Glutamatergic neuron (in vitro differentiated cells): ENCODE results near the gene OR6S1. TPM values are rescaled to one million over a fixed set of nuclear protein-coding genes. Genes with fewer than 3 reads are reported as not detected.

Experiments
- DNase-seq: peaks from one replicate; pipeline ENCODE4 v3.0.0; 2022
- H3K27ac Mint-ChIP-seq: one replicate; pipeline ENCODE4 v1.8.0; 2020; ENCODE audit warnings: mild to moderate bottlenecking, mixed read lengths, inconsistent platforms; ENCODE audit not compliant: unreplicated experiment
- H3K27me3 Mint-ChIP-seq: one replicate; pipeline ENCODE4 v1.8.0; 2020; ENCODE audit warnings: mild to moderate bottlenecking, moderate library complexity, mixed read lengths, inconsistent platforms; ENCODE audit not compliant: unreplicated experiment
- H3K36me3 Mint-ChIP-seq: one replicate; pipeline ENCODE4 v1.8.0; 2020; ENCODE audit warnings: mild to moderate bottlenecking, mixed read lengths, inconsistent platforms; ENCODE audit not compliant: unreplicated experiment
- H3K4me1 Mint-ChIP-seq: one replicate; pipeline ENCODE4 v1.8.0; 2020; ENCODE audit warnings: mild to moderate bottlenecking, low read depth, mixed read lengths, inconsistent platforms; ENCODE audit not compliant: unreplicated experiment
- H3K4me3 Mint-ChIP-seq: one replicate; pipeline ENCODE4 v1.8.0; 2020; ENCODE audit warnings: mild to moderate bottlenecking, mixed read lengths, inconsistent platforms; ENCODE audit not compliant: unreplicated experiment
- H3K9me3 Mint-ChIP-seq: one replicate; pipeline ENCODE4 v1.8.0; 2020; ENCODE audit warnings: mild to moderate bottlenecking, moderate library complexity, mixed read lengths, inconsistent platforms; ENCODE audit not compliant: unreplicated experiment
- CTCF ChIP-seq: fragments of 200-600 bp; sonication (generic); IDR thresholded peaks from one replicate; pipeline ENCODE4 v1.5.0; 2021; ENCODE audit not compliant: partially characterized antibody, unreplicated experiment
- total RNA-seq: library from RNA; stranded (reverse); fragmentation: NEBNext Ultra II Directional; extraction: Animal tissue kit (Norgen Biotek cat#: 25700); gene quantifications from one replicate; pipeline ENCODE4 v1.2.1, GENCODE V29; 2021; ENCODE audit not compliant: unreplicated experiment

OR6S1 gene
- total RNA-seq, 1 donor from 2014 or later = not detected

GRCh38 chr14:20659336-20659735 is 17.8 kb upstream of the OR6S1 start:
- H3K27me3 Mint-ChIP-seq = peaks cover 29% of the 10 kb centered on the region
- H3K4me1 Mint-ChIP-seq = no peaks in the 10 kb centered on the region
- H3K27ac Mint-ChIP-seq = no peak overlapping the region
- peaks cover 7% of the 10 kb centered on the region for H3K36me3 Mint-ChIP-seq
- no peak overlapping the region for H3K4me3 Mint-ChIP-seq
- DNase-seq = no peak
- peaks cover 16% of the 10 kb centered on the region for H3K9me3 Mint-ChIP-seq
- TF ChIP-seq CTCF = no peak

DNA sequence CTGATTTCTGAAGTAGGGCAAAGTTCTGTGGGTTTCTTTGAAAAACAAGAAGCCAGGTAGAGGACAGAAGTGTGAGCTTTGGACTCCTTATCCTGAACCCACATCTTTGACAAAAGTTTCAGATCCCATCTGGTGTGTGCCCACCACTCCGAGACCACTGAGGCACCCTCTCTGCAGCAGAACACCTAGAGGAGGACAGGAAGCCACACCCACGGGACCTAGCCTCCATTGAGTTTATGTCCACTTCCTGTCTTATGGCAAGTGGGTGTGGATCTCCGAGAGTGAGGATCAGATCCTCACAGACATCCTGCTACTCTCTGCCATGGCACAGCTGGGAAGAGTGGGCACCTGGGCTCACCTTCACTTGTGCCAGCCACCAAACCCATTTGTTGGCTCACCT is 16.8 kb upstream of the OR6S1 start:
- peaks cover 25% of the 10 kb centered on the region for H3K27me3 Mint-ChIP-seq
- DNase-seq = no peak
- H3K4me3 Mint-ChIP-seq = no peak overlapping the region
- no peak overlapping the region for H3K27ac Mint-ChIP-seq
- H3K36me3 Mint-ChIP-seq = peaks cover 7% of the 10 kb centered on the region
- no peaks in the 10 kb centered on the region for H3K4me1 Mint-ChIP-seq
- no peak for TF ChIP-seq CTCF
- H3K9me3 Mint-ChIP-seq = peaks cover 16% of the 10 kb centered on the region

- Mint-ChIP-seq H3K36me3 (peaks cover 7% of the 10 kb centered on the region), H3K27ac (no peak overlapping the region), H3K4me3 (no peak overlapping the region), H3K4me1 (no peaks in the 10 kb centered on the region), H3K27me3 (peaks cover 22% of the 10 kb centered on the region), H3K9me3 (peaks cover 18% of the 10 kb centered on the region)
- no peak for DNase-seq
- TF ChIP-seq CTCF = no peak
Observed at GRCh38 chr14:20657216-20658211, 16.0 kb upstream of the OR6S1 start.

DNA sequence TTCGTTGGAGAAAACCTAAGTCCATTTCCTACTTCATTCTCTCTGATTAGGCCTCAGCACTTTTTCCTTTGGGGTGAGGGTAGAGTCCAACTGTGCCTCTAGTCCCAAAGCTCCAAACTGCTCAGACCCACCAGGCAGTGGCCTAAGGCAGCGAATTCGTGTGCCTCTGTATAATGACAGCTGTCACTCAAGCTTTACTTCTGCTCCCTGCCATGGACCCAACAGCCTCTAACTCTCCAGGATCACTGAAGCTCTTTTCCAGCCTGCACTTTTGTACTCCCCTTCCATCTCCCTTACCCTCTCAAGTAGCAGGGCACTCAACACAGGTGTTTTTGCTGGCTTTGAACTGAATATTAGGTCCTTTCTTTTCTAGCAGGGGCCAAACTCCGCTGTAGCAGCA is 14.8 kb upstream of the OR6S1 start:
- no peaks in the 10 kb centered on the region for H3K4me1 Mint-ChIP-seq
- no peak overlapping the region for H3K4me3 Mint-ChIP-seq
- H3K9me3 Mint-ChIP-seq = peaks cover 15% of the 10 kb centered on the region
- peaks cover 23% of the 10 kb centered on the region for H3K27me3 Mint-ChIP-seq
- no peak overlapping the region for H3K27ac Mint-ChIP-seq
- peaks cover 7% of the 10 kb centered on the region for H3K36me3 Mint-ChIP-seq
- no peak for TF ChIP-seq CTCF
- DNase-seq = no peak

DNA sequence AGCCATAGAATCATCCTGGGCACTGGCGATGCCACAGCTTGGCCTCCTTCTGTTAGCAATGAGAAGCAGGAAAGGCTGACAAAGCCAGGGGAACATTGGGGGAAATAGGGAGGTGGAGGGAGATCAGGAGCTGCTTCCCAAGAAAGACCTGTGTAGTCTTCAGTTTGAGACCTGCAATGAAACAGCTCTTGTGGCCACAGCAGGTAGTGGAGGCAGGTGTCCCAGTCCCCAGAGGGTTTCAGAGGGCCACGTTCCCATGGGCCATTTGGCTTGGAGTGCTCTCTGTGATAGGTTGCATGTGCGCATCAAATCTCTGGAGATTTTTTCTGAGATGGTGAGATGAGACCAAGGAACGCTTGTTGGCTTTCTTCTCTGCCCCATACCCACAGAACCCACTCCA is 14.4 kb upstream of the OR6S1 start:
- Mint-ChIP-seq H3K9me3 (peaks cover 15% of the 10 kb centered on the region), H3K4me3 (no peak overlapping the region), H3K27me3 (peaks cover 23% of the 10 kb centered on the region), H3K4me1 (no peaks in the 10 kb centered on the region), H3K27ac (no peak overlapping the region), H3K36me3 (peaks cover 7% of the 10 kb centered on the region)
- DNase-seq = no peak
- no peak for TF ChIP-seq CTCF
